IMR-90 (cell line): ENCODE measurements around the gene SPDYE2.
"Not testable (repeated sequence)": the region's sequence is repeated elsewhere in the genome, so short reads cannot be mapped to it uniquely, and the experiment has no call there.

Experiments used
- CEBPB ChIP-seq: IDR thresholded peaks from 2 replicates; pipeline ENCODE4 v1.6.1; 2012; ENCODE audit warnings: low read depth, low read length, improper control_type of control experiment
- CTCF ChIP-seq: conservative IDR thresholded peaks from 2 replicates; pipeline ENCODE4 v1.5.1; 2012; ENCODE audit warnings: mild to moderate bottlenecking, low read depth, low read length, improper control_type of control experiment
- POLR2A ChIP-seq: IDR thresholded peaks from 2 replicates; pipeline ENCODE4 v1.6.1; 2012; ENCODE audit warnings: mild to moderate bottlenecking, low read depth, low read length
- TF ChIP-seq, protein P1 (sequence below): fragments of 150-350 bp; IDR thresholded peaks from 2 replicates; pipeline ENCODE4 v1.6.1; 2017; ENCODE audit warnings: mild to moderate bottlenecking, antibody characterized with exemption, low read length, low read depth

DNA sequence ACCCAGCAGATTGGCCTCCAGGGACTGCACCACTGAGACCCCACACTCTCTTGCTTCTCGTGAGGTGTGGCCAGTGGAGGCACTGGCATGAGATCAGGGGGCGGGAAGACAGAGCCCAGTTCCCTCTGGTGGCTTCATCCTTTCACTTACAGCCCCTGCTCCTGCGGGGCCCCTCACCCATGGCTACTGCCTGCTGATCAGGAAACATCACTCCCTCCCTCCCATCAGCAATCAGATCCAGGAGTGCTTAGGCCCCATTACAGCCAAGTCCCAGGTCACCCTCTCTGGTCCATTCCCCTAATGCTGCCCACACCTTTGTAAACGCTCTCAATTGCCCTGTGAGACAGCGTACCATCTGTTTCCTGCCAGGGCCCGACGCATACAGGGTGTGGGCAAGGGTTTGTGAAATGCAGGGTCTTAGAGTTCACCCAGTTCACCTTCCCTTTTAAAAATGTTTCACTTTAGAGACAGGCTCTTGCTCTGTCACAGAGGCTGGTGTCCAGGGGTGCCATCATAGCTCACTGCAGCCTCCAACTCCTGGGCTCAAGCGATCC is 15.9 kb upstream of the SPDYE2 start:
- not testable (repeated sequence) for TF ChIP-seq POLR2A, CTCF, CEBPB
- TF ChIP-seq, protein P1, sequence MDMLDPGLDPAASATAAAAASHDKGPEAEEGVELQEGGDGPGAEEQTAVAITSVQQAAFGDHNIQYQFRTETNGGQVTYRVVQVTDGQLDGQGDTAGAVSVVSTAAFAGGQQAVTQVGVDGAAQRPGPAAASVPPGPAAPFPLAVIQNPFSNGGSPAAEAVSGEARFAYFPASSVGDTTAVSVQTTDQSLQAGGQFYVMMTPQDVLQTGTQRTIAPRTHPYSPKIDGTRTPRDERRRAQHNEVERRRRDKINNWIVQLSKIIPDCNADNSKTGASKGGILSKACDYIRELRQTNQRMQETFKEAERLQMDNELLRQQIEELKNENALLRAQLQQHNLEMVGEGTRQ = not testable (repeated sequence)
